HCT116 (cell line): ENCODE results near the gene GALC. TPM values are rescaled to one million over a fixed set of nuclear protein-coding genes. Genes with fewer than 3 reads are reported as not detected.
A peak's percentile ranks its signal among the peaks of the same experiment; 100 is the strongest.

Experiments
- ATAC-seq: fragments of 200-7000 bp; cut with Tn5 transposase; 2 replicates; pipeline ENCODE4 v1.9.1; 2020; ENCODE audit warnings: mild to moderate bottlenecking, moderate library complexity
- BruUV-seq: library from RNA; stranded (reverse); fragments of 400-500 nt; replicated peaks from 2 replicates; lab custom pipeline; 2021; lab: Mats Ljungman, UMichigan
- CTCF ChIA-PET: fragments of 300-600 bp; sonication (Branson Sonifier 250); formaldehyde crosslinking; loops from one replicate; lab custom pipeline; 2021; ENCODE audit warnings: antibody characterized with exemption; lab: Charles Lee
- POLR2A ChIA-PET: fragments of 300-600, 350-600 bp; sonication (Branson Sonifier 250); formaldehyde crosslinking; loops from one replicate; lab custom pipeline; 2021; ENCODE audit warnings: antibody characterized with exemption; lab: Charles Lee
- RAD21 ChIA-PET, 2 experiments: fragments of 300-600 bp; sonication (Branson Sonifier 250); formaldehyde crosslinking; loops; one replicate each; lab custom pipeline; 2023; ENCODE audit warnings: low total read pairs in 2 of 2; ENCODE audit not compliant: uncharacterized antibody in 2 of 2, unreplicated experiment in 2 of 2, low non-redundant PET in 1 of 2; lab: Charles Lee
- DNase-seq: peaks from one replicate; pipeline ENCODE4 v3.0.0-alpha.2; 2010; ENCODE audit warnings: low read depth, low spot score
- H2AFZ ChIP-seq: fragments of 200-600 bp; shearing (Covaris generic), sonication (generic); 2 replicates; pipeline ENCODE4 v1.6.1; 2017; ENCODE audit warnings: low read depth, mixed run types, mixed read lengths, antibody characterized with exemption, low read length; ENCODE audit not compliant: poor library complexity, severe bottlenecking
- H3K27ac ChIP-seq: 2 replicates; pipeline ENCODE4 v1.5.1; 2012; ENCODE audit warnings: low read depth, low read length
- H3K27me3 ChIP-seq: fragments of 200-600 bp; sonication (generic); 2 replicates; pipeline ENCODE4 v1.6.1; 2016; ENCODE audit warnings: mixed run types, low read length, mixed read lengths; ENCODE audit not compliant: insufficient read depth
- H3K36me3 ChIP-seq, 2 experiments: fragments of 200-500 bp in 1 of 2; fragments of 200-600 bp in 1 of 2; sonication (Bioruptor generic) in 1 of 2; sonication (generic) in 1 of 2; 2 replicates each; pipeline versions ENCODE4 v1.5.1 to v1.6.1; 2014 to 2016; ENCODE audit warnings: low read length in 2 of 2, inconsistent platforms in 1 of 2, mixed read lengths in 1 of 2, mixed run types in 1 of 2; ENCODE audit not compliant: insufficient read depth in 2 of 2, control insufficient read depth in 1 of 2
- H3K4me1 ChIP-seq, 2 experiments: fragments of 200-600 bp in 1 of 2; sonication (generic) in 1 of 2; 2 replicates each; pipeline versions ENCODE4 v1.5.1 to v1.6.1; 2012 to 2017; ENCODE audit warnings: low read length in 2 of 2, inconsistent platforms in 1 of 2, mild to moderate bottlenecking in 1 of 2, mixed read lengths in 1 of 2, mixed run types in 1 of 2, moderate library complexity in 1 of 2; ENCODE audit not compliant: insufficient read depth in 2 of 2, control insufficient read depth in 1 of 2
- H3K4me2 ChIP-seq: fragments of 200-600 bp; sonication (generic); 2 replicates; pipeline ENCODE4 v1.6.1; 2017; ENCODE audit warnings: mixed run types, low read length, mixed read lengths
- H3K4me3 ChIP-seq, 2 experiments: fragments of 200-600 bp in 1 of 2; sonication (generic) in 1 of 2; replicated peaks in 1 of 2; 2 replicates each; pipeline ENCODE4 v1.5.1; 2011 to 2016; ENCODE audit warnings: low read length in 2 of 2, control low read depth in 1 of 2, low read depth in 1 of 2, mild to moderate bottlenecking in 1 of 2, mixed read lengths in 1 of 2, mixed run types in 1 of 2
- H3K79me2 ChIP-seq: fragments of 200-600 bp; sonication (generic); 2 replicates; pipeline ENCODE4 v1.6.1; 2017; ENCODE audit warnings: mild to moderate bottlenecking, mixed run types, low read length, moderate library complexity, mixed read lengths; ENCODE audit not compliant: insufficient read depth
- H3K9ac ChIP-seq: fragments of 200-600 bp; sonication (generic); 2 replicates; pipeline ENCODE4 v1.6.1; 2016; ENCODE audit warnings: low read length, mixed read lengths
- H3K9me2 ChIP-seq: fragments of 200-600 bp; sonication (generic), shearing (Covaris generic); 2 replicates; pipeline ENCODE4 v1.6.1; 2017; ENCODE audit warnings: mixed run types, mild to moderate bottlenecking, moderate library complexity; ENCODE audit not compliant: insufficient read depth
- H3K9me3 ChIP-seq, 2 experiments: fragments of 200-500 bp in 1 of 2; fragments of 200-600 bp in 1 of 2; sonication (Bioruptor generic) in 1 of 2; sonication (generic) in 1 of 2; 2 replicates each; pipeline ENCODE4 v1.6.1; 2014 to 2017; ENCODE audit warnings: low read length in 2 of 2, mixed read lengths in 2 of 2, inconsistent platforms in 1 of 2, low read depth in 1 of 2, mild to moderate bottlenecking in 1 of 2, mixed run types in 1 of 2, moderate library complexity in 1 of 2; ENCODE audit not compliant: control insufficient read depth in 1 of 2, insufficient read depth in 1 of 2
- H4K20me1 ChIP-seq: fragments of 200-600 bp; sonication (generic), shearing (Covaris generic); 2 replicates; pipeline ENCODE4 v1.6.1; 2017; ENCODE audit warnings: mixed run types, mild to moderate bottlenecking, moderate library complexity; ENCODE audit not compliant: insufficient read depth
- CTCF ChIP-seq, 3 experiments: fragments of 200-600 bp in 1 of 3; sonication (generic) in 1 of 3; IDR thresholded peaks in 2 of 3; conservative IDR thresholded peaks in 1 of 3; 2 replicates each; pipeline ENCODE4 v1.5.1; 2012 to 2017; ENCODE audit warnings: low read depth in 2 of 3, low read length in 2 of 3, antibody characterized with exemption in 1 of 3, borderline replicate concordance in 1 of 3, control low read depth in 1 of 3, mild to moderate bottlenecking in 1 of 3, mixed read lengths in 1 of 3, mixed run types in 1 of 3, moderate library complexity in 1 of 3; ENCODE audit not compliant: insufficient read depth in 1 of 3
- POLR2AphosphoS5 ChIP-seq: IDR thresholded peaks from 2 replicates; pipeline ENCODE4 v1.6.1; 2011; ENCODE audit warnings: mild to moderate bottlenecking, low read depth, low read length, moderate library complexity
- SP1 ChIP-seq: IDR thresholded peaks from 2 replicates; pipeline ENCODE4 v1.6.1; 2012; ENCODE audit warnings: low read depth
- YY1 ChIP-seq: IDR thresholded peaks from 2 replicates; pipeline ENCODE4 v1.6.1; 2011; ENCODE audit warnings: low read length, low read depth, moderate library complexity, mild to moderate bottlenecking; ENCODE audit not compliant: insufficient replicate concordance; ENCODE audit errors: extremely low read depth
- intact Hi-C: fragments of 100-400 bp; cut with micrococcal nuclease; formaldehyde crosslinking; loops from 2 replicates; pipeline ENCODE4 v1.10.0; 2022
- total RNA-seq: library from RNA; stranded (reverse); gene quantifications from one replicate; pipeline ENCODE4 v1.2.1, GENCODE V29; 2021; ENCODE audit not compliant: unreplicated experiment

GALC gene
- total RNA-seq, 1 experiment from 2014 or later = 0.59 TPM

- ATAC-seq (no peak), DNase-seq (no peak)
- H3K4me1 ChIP-seq = no peaks in the 10 kb centered on the region
- CTCF ChIA-PET = no interaction called here
- RAD21 ChIA-PET = no interaction called here
- H2AFZ ChIP-seq = no peak overlapping the region
- H3K79me2 ChIP-seq = no peaks in the 10 kb centered on the region
- H4K20me1 ChIP-seq = no peaks in the 10 kb centered on the region
- no peak overlapping the region for H3K9ac ChIP-seq
- H3K27me3 ChIP-seq = no peaks in the 10 kb centered on the region
- no peaks in the 10 kb centered on the region; a peak in 2 of 4 replicates for H3K9me3 ChIP-seq
- POLR2A ChIA-PET = no interaction called here
- intact Hi-C loops = no loop called here
- no TSS peak for BruUV-seq
- H3K36me3 ChIP-seq = no peaks in the 10 kb centered on the region
- H3K9me2 ChIP-seq = no peaks in the 10 kb centered on the region
- no peak overlapping the region for H3K4me3 ChIP-seq
- TF ChIP-seq YY1 = no peak
- TF ChIP-seq POLR2AphosphoS5 = no peak
- H3K27ac ChIP-seq = no peak overlapping the region
- H3K4me2 ChIP-seq = no peak overlapping the region
Measured at GRCh38 chr14:87892763-87893162, 100.2 kb downstream of the GALC start.

DNA sequence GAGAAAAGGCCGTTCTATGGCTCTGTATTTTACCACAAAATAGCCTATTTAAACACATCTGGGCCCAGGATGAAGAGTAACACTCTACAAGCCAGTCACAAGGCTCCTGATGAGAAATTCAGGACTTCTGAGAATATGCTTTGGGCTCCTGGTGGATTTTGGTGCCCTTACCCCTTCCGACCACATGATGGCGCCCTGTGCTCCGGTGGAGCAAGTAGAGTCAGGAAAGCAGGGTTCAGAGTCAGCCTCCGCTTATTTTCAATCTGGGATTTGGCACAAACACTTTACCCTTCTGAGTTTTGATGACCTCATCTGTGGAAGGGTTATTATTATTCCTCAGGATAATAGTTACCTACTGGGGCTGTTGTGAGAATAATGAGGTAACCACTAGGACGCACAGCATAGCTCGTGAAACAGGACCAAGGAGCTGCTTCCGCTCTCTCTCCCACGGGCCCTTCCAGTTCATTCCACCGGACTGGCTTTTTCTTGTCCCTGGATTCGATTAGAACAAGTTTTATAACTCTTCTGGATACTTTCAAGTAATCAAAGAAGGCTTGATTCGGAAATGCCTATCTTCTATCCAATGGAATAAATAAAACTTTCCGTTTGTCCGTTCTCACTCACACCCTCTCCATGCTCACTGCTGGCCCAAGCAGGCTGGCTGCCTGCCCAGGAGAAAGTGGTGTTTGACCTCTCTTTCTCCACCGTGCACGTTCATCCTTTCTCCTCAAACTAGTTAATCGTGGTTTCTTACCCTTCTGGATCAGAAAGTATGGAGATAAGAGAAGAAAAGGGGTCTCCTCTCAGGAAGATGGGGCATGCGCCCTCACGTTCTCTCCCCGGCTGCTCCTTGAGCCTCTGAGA, 104.6 kb downstream of the GALC start:
- peaks cover 0 to 2% of the 10 kb centered on the region in 2 experiments; a peak in 2 of 4 replicates for H3K9me3 ChIP-seq
- ATAC-seq = no peak
- no peak overlapping the region for H3K9ac ChIP-seq
- ChIA-PET CTCF (no interaction called here), POLR2A (no interaction called here), RAD21 (no interaction called here)
- no peaks in the 10 kb centered on the region for H3K4me1 ChIP-seq
- no peaks in the 10 kb centered on the region for H4K20me1 ChIP-seq
- BruUV-seq = no TSS peak
- H3K4me2 ChIP-seq = no peak overlapping the region
- H3K27ac ChIP-seq = no peak overlapping the region
- H3K36me3 ChIP-seq = no peaks in the 10 kb centered on the region
- no peak for DNase-seq
- no peaks in the 10 kb centered on the region for H3K27me3 ChIP-seq
- intact Hi-C loops = no loop called here
- H3K9me2 ChIP-seq = no peaks in the 10 kb centered on the region
- no peak overlapping the region for H2AFZ ChIP-seq
- TF ChIP-seq CTCF (IDR thresholded peaks at IDR 0.05 in 2 of 3, conservative IDR thresholded peaks at IDR 0.05 in 1 of 3; ENCODE audit: borderline replicate concordance in 1 of 3, insufficient read depth in 1 of 3, low read depth in 2 of 3, low read length in 2 of 3) = peak in 2 of 3 experiments; percentile 36 to 57; a peak in 2 of 6 replicates
- TF ChIP-seq SP1 = no peak
- no peaks in the 10 kb centered on the region for H3K79me2 ChIP-seq
- no peak overlapping the region for H3K4me3 ChIP-seq
